ENCODE results near the gene DYNLRB1.
"Not testable (repeated sequence)": the region's sequence is repeated elsewhere in the genome, so short reads cannot be mapped to it uniquely, and the experiment has no call there.

The DYNLRB1 gene

DNA sequence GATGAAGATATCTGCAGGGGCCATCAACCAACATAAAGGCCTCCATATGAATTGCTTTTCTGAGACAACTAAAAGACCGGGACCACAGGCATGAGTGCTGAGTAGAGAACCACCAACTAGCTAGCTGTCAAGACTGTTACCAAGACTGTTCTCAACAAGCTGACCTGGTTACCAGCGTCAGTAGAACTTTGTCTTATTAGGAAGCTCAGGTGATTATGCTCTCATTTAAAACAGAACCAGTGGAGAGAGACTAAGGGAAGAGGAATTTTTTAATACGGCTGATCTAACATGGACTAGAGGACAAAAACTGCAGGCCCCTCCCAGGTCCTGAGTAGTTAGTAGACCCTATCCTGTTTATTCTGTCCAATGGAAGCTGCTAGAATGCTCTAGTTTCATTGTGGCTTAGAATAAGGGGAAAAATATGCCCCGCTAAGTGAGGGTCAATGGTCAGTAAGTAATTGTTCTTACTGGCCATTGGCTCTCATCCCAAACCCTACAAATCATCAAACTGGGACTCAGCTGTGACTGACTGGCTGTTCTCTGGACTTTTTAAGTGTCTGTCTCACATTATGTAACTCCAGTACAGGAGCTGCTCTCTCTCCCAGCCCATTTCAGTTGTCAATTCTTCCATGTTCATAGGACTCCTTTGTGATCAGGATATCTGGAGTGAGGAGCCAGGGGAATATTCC lies 3.8 kb upstream of the DYNLRB1 start:
- ATAC-seq (ENCODE audit: low read depth), result no peak
- Histone ChIP-seq H3K36me3 (ENCODE audit: low read depth) (peaks cover 45% of the 10 kb centered on the region), H3K4me1 (ENCODE audit: insufficient read depth, poor library complexity, severe bottlenecking) (peaks cover 7% of the 10 kb centered on the region), H3K4me3 (ENCODE audit: severe bottlenecking) (no peak overlapping the region), H3K27me3 (ENCODE audit: insufficient read depth, poor library complexity, severe bottlenecking) (no peaks in the 10 kb centered on the region), H3K27ac (ENCODE audit: poor library complexity, severe bottlenecking) (no peak overlapping the region), H3K9me3 (ENCODE audit: severe bottlenecking) (no peaks in the 10 kb centered on the region)
- TF ChIP-seq CTCF (IDR thresholded peaks at IDR 0.05; ENCODE audit: poor library complexity, severe bottlenecking), result no peak
- no peak for DNase-seq (ENCODE audit: low spot score)

- Histone ChIP-seq H3K4me3 (ENCODE audit: severe bottlenecking) (no peak overlapping the region), H3K36me3 (ENCODE audit: low read depth) (peaks cover 39% of the 10 kb centered on the region), H3K4me1 (ENCODE audit: insufficient read depth, poor library complexity, severe bottlenecking) (peaks cover 10% of the 10 kb centered on the region), H3K9me3 (ENCODE audit: severe bottlenecking) (no peaks in the 10 kb centered on the region), H3K27ac (ENCODE audit: poor library complexity, severe bottlenecking) (no peak overlapping the region), H3K27me3 (ENCODE audit: insufficient read depth, poor library complexity, severe bottlenecking) (no peaks in the 10 kb centered on the region)
- ATAC-seq (ENCODE audit: low read depth) (no peak), DNase-seq (ENCODE audit: low spot score) (no peak)
- TF ChIP-seq CTCF (IDR thresholded peaks at IDR 0.05; ENCODE audit: poor library complexity, severe bottlenecking), result no peak
These were observed 3.2 kb upstream of the DYNLRB1 start for GRCh38 chr20:34512955-34513419.

DNA sequence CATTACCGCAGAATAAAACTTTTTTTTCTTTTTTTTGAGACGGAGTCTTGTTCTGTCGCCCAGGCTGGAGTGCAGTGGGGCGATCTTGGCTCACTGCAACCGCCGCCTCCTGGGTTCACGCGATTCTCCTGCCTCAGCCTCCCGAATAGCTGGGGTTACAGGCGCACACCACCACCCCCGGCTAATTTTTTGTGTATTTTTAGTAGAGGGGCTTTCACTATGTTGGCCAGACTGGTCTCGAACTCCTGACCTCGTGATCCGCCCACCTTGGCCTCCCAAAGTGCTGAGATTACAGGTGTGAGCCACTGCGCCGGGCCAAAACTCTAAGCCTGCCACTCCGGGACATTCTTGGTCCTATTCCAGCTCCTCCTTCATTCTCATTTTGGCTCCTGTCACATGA lies 2.2 kb upstream of the DYNLRB1 start:
- H3K9me3 ChIP-seq (ENCODE audit: severe bottlenecking); H3K4me3 ChIP-seq (ENCODE audit: severe bottlenecking); H3K27me3 ChIP-seq (ENCODE audit: insufficient read depth, poor library complexity, severe bottlenecking); H3K4me1 ChIP-seq (ENCODE audit: insufficient read depth, poor library complexity, severe bottlenecking); ATAC-seq (ENCODE audit: low read depth); DNase-seq (ENCODE audit: low spot score): not testable (repeated sequence)
- Histone ChIP-seq H3K27ac (ENCODE audit: poor library complexity, severe bottlenecking) (peak overlapping the region; percentile 80), H3K36me3 (ENCODE audit: low read depth) (peaks cover 32% of the 10 kb centered on the region)

DNA sequence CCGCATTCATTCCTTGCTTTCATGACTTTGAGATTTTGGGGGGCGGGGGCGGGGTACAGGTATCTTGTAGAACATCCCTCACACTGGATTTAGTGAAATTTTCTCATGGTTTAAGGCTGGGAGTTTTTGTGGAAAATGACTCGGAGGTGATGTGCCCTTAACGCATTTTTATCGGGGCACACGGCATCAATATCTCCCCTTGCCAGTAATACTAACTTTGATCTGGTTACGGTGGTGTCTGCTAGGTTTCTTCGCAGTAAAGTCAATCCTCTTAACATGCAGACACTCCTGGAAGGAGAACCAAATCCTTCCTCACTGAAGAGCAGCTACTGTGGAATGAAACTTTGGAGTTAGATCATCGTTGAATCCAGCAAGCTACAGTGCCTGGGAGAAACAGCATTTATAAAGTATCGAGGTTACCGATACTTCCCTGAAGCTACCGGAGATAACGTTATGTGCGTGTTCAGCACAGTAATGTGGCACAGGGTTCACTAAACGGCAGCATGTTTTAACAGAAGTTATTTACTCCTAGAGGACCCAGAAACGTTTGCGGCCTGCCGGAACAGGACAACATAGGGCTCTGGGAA lies 1.2 kb upstream of the DYNLRB1 start:
- H3K9me3 ChIP-seq (ENCODE audit: severe bottlenecking), result no peaks in the 10 kb centered on the region
- TF ChIP-seq CTCF (IDR thresholded peaks at IDR 0.05; ENCODE audit: poor library complexity, severe bottlenecking), result no peak
- peak overlapping the region; percentile 88 for H3K4me3 ChIP-seq (ENCODE audit: severe bottlenecking)
- peak overlapping the region; percentile 80 for H3K27ac ChIP-seq (ENCODE audit: poor library complexity, severe bottlenecking)
- peak; percentile 24 for ATAC-seq (ENCODE audit: low read depth)
- no peaks in the 10 kb centered on the region for H3K27me3 ChIP-seq (ENCODE audit: insufficient read depth, poor library complexity, severe bottlenecking)
- peaks cover 10% of the 10 kb centered on the region for H3K4me1 ChIP-seq (ENCODE audit: insufficient read depth, poor library complexity, severe bottlenecking)
- peaks cover 32% of the 10 kb centered on the region for H3K36me3 ChIP-seq (ENCODE audit: low read depth)
- no peak for DNase-seq (ENCODE audit: low spot score)

DNA sequence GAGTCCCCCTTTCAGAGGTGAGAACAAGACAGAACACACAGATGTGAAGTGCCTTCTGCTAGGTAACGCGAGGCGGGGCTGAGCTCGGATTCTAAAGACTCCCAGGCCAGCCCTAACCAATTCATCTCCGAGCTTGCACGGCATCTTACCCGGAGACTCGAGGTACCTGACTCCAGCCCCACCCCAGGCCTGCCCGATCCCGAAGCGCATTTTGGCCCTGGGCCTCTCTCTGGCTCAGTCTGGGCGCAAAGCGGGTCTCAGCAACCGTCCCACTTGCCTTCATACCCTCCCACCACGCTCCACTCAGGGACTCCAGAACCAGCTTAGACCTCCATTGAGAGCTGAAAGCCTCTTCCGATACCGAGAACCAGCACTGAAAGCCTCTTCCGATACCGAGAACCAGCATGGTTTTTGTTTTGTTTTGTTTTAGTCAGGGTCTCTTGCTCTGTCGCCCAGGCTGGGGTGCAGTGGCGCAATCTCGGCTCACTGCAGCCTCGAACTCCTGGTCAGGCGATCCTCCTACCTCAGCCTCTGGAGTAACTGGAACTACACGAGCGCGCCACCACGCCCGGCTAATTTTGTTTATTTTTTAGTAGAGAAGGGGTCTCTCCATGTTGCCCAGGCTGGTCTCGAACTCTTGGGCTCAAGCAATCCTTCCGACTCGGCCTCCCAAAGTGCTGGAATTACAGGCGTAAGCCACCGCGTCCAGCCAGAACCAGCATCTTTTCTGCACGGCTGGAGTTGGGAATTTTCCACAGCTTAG lies 557 bp upstream of the DYNLRB1 start:
- DNase-seq (ENCODE audit: low spot score), result peak; percentile 96
- Histone ChIP-seq H3K27ac (ENCODE audit: poor library complexity, severe bottlenecking) (peak overlapping the region; percentile 80), H3K36me3 (ENCODE audit: low read depth) (peaks cover 32% of the 10 kb centered on the region), H3K4me3 (ENCODE audit: severe bottlenecking) (peak overlapping the region; percentile 88), H3K4me1 (ENCODE audit: insufficient read depth, poor library complexity, severe bottlenecking) (peaks cover 10% of the 10 kb centered on the region), H3K27me3 (ENCODE audit: insufficient read depth, poor library complexity, severe bottlenecking) (no peaks in the 10 kb centered on the region), H3K9me3 (ENCODE audit: severe bottlenecking) (no peaks in the 10 kb centered on the region)
- TF ChIP-seq CTCF (IDR thresholded peaks at IDR 0.05; ENCODE audit: poor library complexity, severe bottlenecking), result no peak
- ATAC-seq (ENCODE audit: low read depth), result peak; percentile 80

Measured in RWPE2 (cell line).